ENCODE data around the gene PSPH.
"Not testable (repeated sequence)": the region's sequence is repeated elsewhere in the genome, so short reads cannot be mapped to it uniquely, and the experiment has no call there.

The PSPH gene

GRCh38 chr7:56051339-56052191 lies at the start of gene PSPH, which contains the start of gene CCT6A:
TSS of gene PSPH (minus strand) at chr7:56051444. CDS start at chr7:56021212, 30,232 bp downstream.
TSS of gene CCT6A (plus strand) at chr7:56051765. CDS start at chr7:56051849, 84 bp downstream.
- peak; percentile 93 for FAIRE-seq

- FAIRE-seq, result no peak
These were observed 48.4 kb upstream of the PSPH start for GRCh38 chr7:56099653-56100052.

- FAIRE-seq, result not testable (repeated sequence)
These were observed 47.2 kb upstream of the PSPH start for GRCh38 chr7:56098187-56099008.

- no peak for FAIRE-seq
These were observed 46.5 kb upstream of the PSPH start for GRCh38 chr7:56097700-56098099.

GRCh38 chr7:56092789-56093531 lies 41.7 kb upstream of the PSPH start, which contains the start of gene PHKG1:
TSS of gene PHKG1 (minus strand) at chr7:56092952. CDS start at chr7:56088941, 4,011 bp downstream.
- FAIRE-seq, result no peak

GRCh38 chr7:56092388-56092787 lies 41.1 kb upstream of the PSPH start:
- FAIRE-seq, result not testable (repeated sequence)

GRCh38 chr7:56091591-56091990 lies 40.3 kb upstream of the PSPH start:
- no peak for FAIRE-seq

- FAIRE-seq, result no peak
These were observed 36.2 kb upstream of the PSPH start for GRCh38 chr7:56087445-56087844.

GRCh38 chr7:56086761-56087160 lies 35.5 kb upstream of the PSPH start:
- no peak for FAIRE-seq

GRCh38 chr7:56083150-56083785 lies 32.0 kb upstream of the PSPH start:
- no peak for FAIRE-seq

- FAIRE-seq, result no peak
These were observed 30.5 kb upstream of the PSPH start for GRCh38 chr7:56081626-56082340.

- FAIRE-seq, result not testable (repeated sequence)
These were observed 29.6 kb upstream of the PSPH start for GRCh38 chr7:56080726-56081435.

GRCh38 chr7:56079450-56080185 lies 28.4 kb upstream of the PSPH start:
- FAIRE-seq, result no peak

GRCh38 chr7:56078196-56078595 lies 27.0 kb upstream of the PSPH start:
- FAIRE-seq, result no peak

- FAIRE-seq, result no peak
These were observed 26.4 kb upstream of the PSPH start for GRCh38 chr7:56077681-56078080.

GRCh38 chr7:56074371-56074791 lies 23.1 kb upstream of the PSPH start:
- no peak for FAIRE-seq

- FAIRE-seq, result not testable (repeated sequence)
These were observed 15.1 kb upstream of the PSPH start for GRCh38 chr7:56066376-56066775.

- no peak for FAIRE-seq
These were observed 12.8 kb upstream of the PSPH start, which contains the start of gene SUMF2 for GRCh38 chr7:56063882-56064625. TSS of gene SUMF2 (plus strand) at chr7:56064286. CDS start at chr7:56064312, 26 bp downstream.

- FAIRE-seq, result no peak
These were observed 12.2 kb upstream of the PSPH start for GRCh38 chr7:56063500-56063881.
